K562 (cell line): ENCODE results near the gene SPECC1L. TPM values are rescaled to one million over a fixed set of nuclear protein-coding genes. Genes with fewer than 3 reads are reported as not detected.

Experiments
- AFF4 ChIP-seq: sonication (generic); formaldehyde crosslinking; IDR thresholded peaks from 2 replicates; pipeline ENCODE4 v1.8.0; 2023; ENCODE audit warnings: mild to moderate bottlenecking, missing genetic modification reagents
- ERF ChIP-seq: fragments of 450-650 bp; formaldehyde crosslinking; IDR thresholded peaks from 2 replicates; pipeline ENCODE4 v1.4.0; 2020; ENCODE audit warnings: mild to moderate bottlenecking, mixed read lengths
- ETV1 ChIP-seq: fragments of 450-650 bp; conservative IDR thresholded peaks from 2 replicates; pipeline ENCODE4 v1.6.1; 2016; ENCODE audit warnings: missing genetic modification characterization, control low read depth, low read depth, missing compliant biosample characterization
- GATAD2B ChIP-seq: fragments of 450-650 bp; IDR thresholded peaks from 2 replicates; pipeline ENCODE4 v1.6.1; 2017; ENCODE audit warnings: mild to moderate bottlenecking, borderline replicate concordance
- GTF2E2 ChIP-seq: fragments of 200-800 bp; sonication (Bioruptor generic); IDR thresholded peaks from 2 replicates; pipeline ENCODE4 v1.6.1; 2016; ENCODE audit warnings: missing genetic modification characterization, missing compliant biosample characterization
- HNRNPK ChIP-seq: fragments of 200-400 bp; formaldehyde crosslinking; IDR thresholded peaks from one replicate; pipeline ENCODE4 v1.6.1; 2018; ENCODE audit warnings: mild to moderate bottlenecking, low read depth, low read length; ENCODE audit not compliant: poor library complexity, severe bottlenecking
- NFE2 ChIP-seq: IDR thresholded peaks from 2 replicates; pipeline ENCODE4 v1.6.1; 2014; ENCODE audit warnings: antibody characterized with exemption, low read depth
- NFIC ChIP-seq: fragments of 450-650 bp; IDR thresholded peaks from 2 replicates; pipeline ENCODE4 v1.6.1; 2017; ENCODE audit warnings: mild to moderate bottlenecking, inconsistent platforms
- PHB2 ChIP-seq: fragments of 450-650 bp; IDR thresholded peaks from 2 replicates; pipeline ENCODE4 v1.6.1; 2017; ENCODE audit warnings: low read depth
- PHTF2 ChIP-seq: fragments of 250-450 bp; sonication (Bioruptor Pico); IDR thresholded peaks from 2 replicates; pipeline ENCODE4 v1.5.0; 2021; ENCODE audit warnings: mild to moderate bottlenecking
- SMC3 ChIP-seq: conservative IDR thresholded peaks from 2 replicates; pipeline ENCODE4 v1.6.1; 2011; ENCODE audit warnings: low read depth, low read length, improper control_type of control experiment; ENCODE audit not compliant: insufficient read depth
- SNRNP70 ChIP-seq: fragments of 200-400 bp; formaldehyde crosslinking; optimal IDR thresholded peaks from 2 replicates; pipeline ENCODE3; 2017; ENCODE audit warnings: low read depth, low read length
- SRSF3 ChIP-seq: fragments of 200-400 bp; formaldehyde crosslinking; IDR thresholded peaks from 2 replicates; pipeline ENCODE4 v1.6.1; 2016; ENCODE audit warnings: mild to moderate bottlenecking, low read length, moderate library complexity; ENCODE audit not compliant: insufficient read depth
- TBP ChIP-seq: optimal IDR thresholded peaks from 2 replicates; pipeline ENCODE3; 2011; ENCODE audit warnings: low read depth, low read length, improper control_type of control experiment
- TCFL5 ChIP-seq: fragments of 250-450 bp; sonication (Bioruptor Pico); conservative IDR thresholded peaks from 2 replicates; pipeline ENCODE4 v1.6.1; 2021; ENCODE audit warnings: mild to moderate bottlenecking, moderate library complexity, matching md5 sums
- ZFP1 ChIP-seq: fragments of 450-650 bp; formaldehyde crosslinking; IDR thresholded peaks from 2 replicates; pipeline ENCODE4 v1.4.0; 2020; ENCODE audit warnings: mild to moderate bottlenecking, mixed read lengths
- polyA plus RNA-seq, 8 experiments: library from polyadenylated mRNA; depleted of rRNA in 4 of 8; stranded (reverse) in 5 of 8; unstranded in 3 of 8; fragments of >200 nt; fragmentation: Nextera tagmentation in 2 of 8; fragmentation: Illumina TruSeq in 1 of 8; extraction: Ambion mirVana in 2 of 8; extraction: Trizol in 1 of 8; gene quantifications; 2 replicates each; pipeline versions ENCODE4 v1.2.1 to v1.2.3, GENCODE V29; 2011 to 2014; ENCODE audit warnings: inconsistent platforms in 1 of 8, missing spikeins in 1 of 8
- total RNA-seq, 7 experiments: library from RNA; depleted of rRNA in 6 of 7; stranded (reverse); fragments of >200 nt in 6 of 7; fragmentation: Illumina TruSeq in 2 of 7; extraction: Trizol in 2 of 7; gene quantifications; 2 replicates each; pipeline versions ENCODE4 v1.2.1 to v1.2.3, GENCODE V29; 2011 to 2021; ENCODE audit warnings: low replicate concordance in 1 of 7
- TF ChIP-seq, protein P1 (sequence below): fragments of 450-650 bp; formaldehyde crosslinking; IDR thresholded peaks from 2 replicates; pipeline ENCODE4 v1.4.0; 2020; ENCODE audit warnings: mild to moderate bottlenecking
- TF ChIP-seq, protein P2 (sequence below), 3 experiments: IDR thresholded peaks in 2 of 3; conservative IDR thresholded peaks in 1 of 3; 2 replicates each; pipeline ENCODE4 v1.5.1; 2011 to 2012; ENCODE audit warnings: low read length in 3 of 3, mild to moderate bottlenecking in 3 of 3, control low read depth in 2 of 3, improper control_type of control experiment in 1 of 3, inconsistent platforms in 1 of 3, low read depth in 1 of 3, mixed read lengths in 1 of 3, moderate library complexity in 1 of 3; ENCODE audit not compliant: insufficient read depth in 2 of 3
- TF ChIP-seq, protein P3 (sequence below): sonication (generic); formaldehyde crosslinking; IDR thresholded peaks from 2 replicates; pipeline ENCODE4 v1.8.0; 2022; ENCODE audit warnings: missing genetic modification reagents, mild to moderate bottlenecking, borderline replicate concordance

Gene SPECC1L
- total and polyA plus RNA-seq, 9 of the 15 experiments (the other 6 are each of a cell fraction or from before 2014, with no cell fraction given), result 1.4 to 27.9 (median 14.5) TPM

GRCh38 chr22:24421428-24421931, 150.8 kb downstream of the SPECC1L start (continued):
- TF ChIP-seq, protein P1, sequence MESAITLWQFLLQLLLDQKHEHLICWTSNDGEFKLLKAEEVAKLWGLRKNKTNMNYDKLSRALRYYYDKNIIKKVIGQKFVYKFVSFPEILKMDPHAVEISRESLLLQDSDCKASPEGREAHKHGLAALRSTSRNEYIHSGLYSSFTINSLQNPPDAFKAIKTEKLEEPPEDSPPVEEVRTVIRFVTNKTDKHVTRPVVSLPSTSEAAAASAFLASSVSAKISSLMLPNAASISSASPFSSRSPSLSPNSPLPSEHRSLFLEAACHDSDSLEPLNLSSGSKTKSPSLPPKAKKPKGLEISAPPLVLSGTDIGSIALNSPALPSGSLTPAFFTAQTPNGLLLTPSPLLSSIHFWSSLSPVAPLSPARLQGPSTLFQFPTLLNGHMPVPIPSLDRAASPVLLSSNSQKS (CRISPR knock-in tag), result no peak
- TF ChIP-seq SNRNP70 (no peak), TBP (no peak), GTF2E2 (no peak), NFIC (no peak), PHTF2 (CRISPR knock-in tag) (no peak), SMC3 (0 out of 2 replicates have a peak, but pooled peaks have one; percentile 9), HNRNPK (no peak), SRSF3 (no peak), AFF4 (CRISPR knock-in tag) (no peak), ETV1 (tag) (no peak), PHB2 (no peak), ZFP1 (CRISPR knock-in tag) (no peak), TCFL5 (CRISPR knock-in tag) (no peak), NFE2 (no peak), ERF (CRISPR knock-in tag) (no peak), GATAD2B (no peak)
- TF ChIP-seq, protein P2, sequence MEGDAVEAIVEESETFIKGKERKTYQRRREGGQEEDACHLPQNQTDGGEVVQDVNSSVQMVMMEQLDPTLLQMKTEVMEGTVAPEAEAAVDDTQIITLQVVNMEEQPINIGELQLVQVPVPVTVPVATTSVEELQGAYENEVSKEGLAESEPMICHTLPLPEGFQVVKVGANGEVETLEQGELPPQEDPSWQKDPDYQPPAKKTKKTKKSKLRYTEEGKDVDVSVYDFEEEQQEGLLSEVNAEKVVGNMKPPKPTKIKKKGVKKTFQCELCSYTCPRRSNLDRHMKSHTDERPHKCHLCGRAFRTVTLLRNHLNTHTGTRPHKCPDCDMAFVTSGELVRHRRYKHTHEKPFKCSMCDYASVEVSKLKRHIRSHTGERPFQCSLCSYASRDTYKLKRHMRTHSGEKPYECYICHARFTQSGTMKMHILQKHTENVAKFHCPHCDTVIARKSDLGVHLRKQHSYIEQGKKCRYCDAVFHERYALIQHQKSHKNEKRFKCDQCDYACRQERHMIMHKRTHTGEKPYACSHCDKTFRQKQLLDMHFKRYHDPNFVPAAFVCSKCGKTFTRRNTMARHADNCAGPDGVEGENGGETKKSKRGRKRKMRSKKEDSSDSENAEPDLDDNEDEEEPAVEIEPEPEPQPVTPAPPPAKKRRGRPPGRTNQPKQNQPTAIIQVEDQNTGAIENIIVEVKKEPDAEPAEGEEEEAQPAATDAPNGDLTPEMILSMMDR (IDR thresholded peaks at IDR 0.05 in 2 of 3, conservative IDR thresholded peaks at IDR 0.05 in 1 of 3; ENCODE audit: insufficient read depth in 2 of 3, low read depth in 1 of 3, low read length in 3 of 3), result peak; percentile 56 to 65 (median 59)
- TF ChIP-seq, protein P3, sequence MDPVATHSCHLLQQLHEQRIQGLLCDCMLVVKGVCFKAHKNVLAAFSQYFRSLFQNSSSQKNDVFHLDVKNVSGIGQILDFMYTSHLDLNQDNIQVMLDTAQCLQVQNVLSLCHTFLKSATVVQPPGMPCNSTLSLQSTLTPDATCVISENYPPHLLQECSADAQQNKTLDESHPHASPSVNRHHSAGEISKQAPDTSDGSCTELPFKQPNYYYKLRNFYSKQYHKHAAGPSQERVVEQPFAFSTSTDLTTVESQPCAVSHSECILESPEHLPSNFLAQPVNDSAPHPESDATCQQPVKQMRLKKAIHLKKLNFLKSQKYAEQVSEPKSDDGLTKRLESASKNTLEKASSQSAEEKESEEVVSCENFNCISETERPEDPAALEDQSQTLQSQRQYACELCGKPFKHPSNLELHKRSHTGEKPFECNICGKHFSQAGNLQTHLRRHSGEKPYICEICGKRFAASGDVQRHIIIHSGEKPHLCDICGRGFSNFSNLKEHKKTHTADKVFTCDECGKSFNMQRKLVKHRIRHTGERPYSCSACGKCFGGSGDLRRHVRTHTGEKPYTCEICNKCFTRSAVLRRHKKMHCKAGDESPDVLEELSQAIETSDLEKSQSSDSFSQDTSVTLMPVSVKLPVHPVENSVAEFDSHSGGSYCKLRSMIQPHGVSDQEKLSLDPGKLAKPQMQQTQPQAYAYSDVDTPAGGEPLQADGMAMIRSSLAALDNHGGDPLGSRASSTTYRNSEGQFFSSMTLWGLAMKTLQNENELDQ, result no peak
